Mesendoderm (in vitro differentiated cells): Measurements from ENCODE around the gene CDKN1C. TPM values are rescaled to one million over a fixed set of nuclear protein-coding genes. Genes with fewer than 3 reads are reported as not detected.

Experiments
- DNase-seq: peaks from one replicate; pipeline ENCODE4 v3.0.0; 2013
- H2AK5ac ChIP-seq: 2 replicates; pipeline ENCODE4 v1.6.1; 2013; ENCODE audit warnings: low read length, inconsistent platforms
- H2BK120ac ChIP-seq: 2 replicates; pipeline ENCODE4 v1.6.1; 2013; ENCODE audit warnings: low read depth, mild to moderate bottlenecking, low read length, moderate library complexity, mixed read lengths
- H2BK15ac ChIP-seq: replicated peaks from 2 replicates; pipeline ENCODE4 v1.6.1; 2013; ENCODE audit warnings: low read depth, mild to moderate bottlenecking, moderate library complexity
- H2BK5ac ChIP-seq: 2 replicates; pipeline ENCODE4 v1.6.1; 2013; ENCODE audit warnings: low read length, inconsistent platforms
- H3K18ac ChIP-seq: 2 replicates; pipeline ENCODE4 v1.6.1; 2013; ENCODE audit warnings: mild to moderate bottlenecking, low read length, mixed read lengths
- H3K23ac ChIP-seq: one replicate; pipeline ENCODE4 v1.6.1; 2013; ENCODE audit warnings: low read length
- H3K27ac ChIP-seq: 2 replicates; pipeline ENCODE4 v1.5.1; 2013; ENCODE audit warnings: low read depth, mild to moderate bottlenecking, inconsistent platforms, low read length, moderate library complexity
- H3K27me3 ChIP-seq: 2 replicates; pipeline ENCODE4 v1.6.1; 2013; ENCODE audit warnings: low read length, control low read depth, mild to moderate bottlenecking, inconsistent platforms; ENCODE audit not compliant: insufficient read depth, poor library complexity
- H3K36me3 ChIP-seq: 2 replicates; pipeline ENCODE4 v1.6.1; 2013; ENCODE audit warnings: low read length, inconsistent platforms; ENCODE audit not compliant: control insufficient read depth, insufficient read depth
- H3K4ac ChIP-seq: one replicate; pipeline ENCODE4 v1.6.1; 2013; ENCODE audit warnings: low read depth, mild to moderate bottlenecking, low read length, moderate library complexity
- H3K4me1 ChIP-seq: 2 replicates; pipeline ENCODE4 v1.6.1; 2013; ENCODE audit warnings: low read depth, low read length, inconsistent platforms; ENCODE audit not compliant: control insufficient read depth
- H3K4me2 ChIP-seq: 2 replicates; pipeline ENCODE4 v1.6.1; 2013; ENCODE audit warnings: low read length
- H3K4me3 ChIP-seq: 2 replicates; pipeline ENCODE4 v1.5.1; 2013; ENCODE audit warnings: mild to moderate bottlenecking, low read length
- H3K56ac ChIP-seq: one replicate; pipeline ENCODE4 v1.6.1; 2013; ENCODE audit warnings: low read length
- H3K79me1 ChIP-seq: 2 replicates; pipeline ENCODE4 v1.6.1; 2013; ENCODE audit warnings: low read length, inconsistent platforms
- H3K79me2 ChIP-seq: 2 replicates; pipeline ENCODE4 v1.6.1; 2013; ENCODE audit warnings: mild to moderate bottlenecking, low read length; ENCODE audit not compliant: control insufficient read depth, insufficient read depth
- H3K9ac ChIP-seq: 2 replicates; pipeline ENCODE4 v1.6.1; 2013; ENCODE audit warnings: low read length, inconsistent platforms
- H4K5ac ChIP-seq: one replicate; pipeline ENCODE4 v1.6.1; 2013; ENCODE audit warnings: low read length
- H4K8ac ChIP-seq: one replicate; pipeline ENCODE4 v1.6.1; 2013; ENCODE audit warnings: low read depth, mild to moderate bottlenecking, control low read depth, low read length, moderate library complexity
- WGBS: extraction: QIAGEN DNeasy Blood & Tissue Kit; methylation state at CpG from one replicate; pipeline ENCODE4 v1.1.7; 2013; ENCODE audit warnings: low lambda C conversion rate, missing lambda C conversion rate; ENCODE audit not compliant: insufficient coverage; ENCODE audit errors: extremely low coverage; 5-methylcytosine and 5-hydroxymethylcytosine counted together
- small RNA-seq: library from polyadenylated mRNA; stranded (forward); fragments of <200 nt; extraction: miRNeasy Mini kit (QIAGEN cat#:217004); gene quantifications from one replicate; pipeline ENCODE3, GENCODE V24; 2013; ENCODE audit not compliant: insufficient read depth

CDKN1C gene

GRCh38 chr11:2834503-2835273, 50.9 kb downstream of the CDKN1C start:
- no peak overlapping the region for H3K56ac ChIP-seq
- no peak for DNase-seq
- no peak overlapping the region for H2BK120ac ChIP-seq
- H3K4me1 ChIP-seq: no peaks in the 10 kb centered on the region
- no peak overlapping the region for H4K8ac ChIP-seq
- WGBS: no CpG with 5 or more reads among the region's 16 CpGs
- H3K27me3 ChIP-seq: no peaks in the 10 kb centered on the region
- no peaks in the 10 kb centered on the region for H3K79me2 ChIP-seq
- no peak overlapping the region for H3K23ac ChIP-seq
- no peak overlapping the region for H4K5ac ChIP-seq
- H3K79me1 ChIP-seq: no peaks in the 10 kb centered on the region
- no peaks in the 10 kb centered on the region for H3K36me3 ChIP-seq
- no peak overlapping the region for H3K4ac ChIP-seq
- H3K4me2 ChIP-seq: no peak overlapping the region
- H3K4me3 ChIP-seq: no peak overlapping the region
- H3K9ac ChIP-seq: no peak overlapping the region
- H2BK5ac ChIP-seq: no peak overlapping the region
- no peak overlapping the region for H2AK5ac ChIP-seq
- H3K27ac ChIP-seq: no peak overlapping the region
- no peak overlapping the region for H3K18ac ChIP-seq
- H2BK15ac ChIP-seq: no peak overlapping the region

- Histone ChIP-seq H4K5ac (no peak overlapping the region), H3K27me3 (no peaks in the 10 kb centered on the region), H2AK5ac (no peak overlapping the region), H2BK120ac (no peak overlapping the region), H2BK5ac (no peak overlapping the region), H2BK15ac (no peak overlapping the region), H3K4me2 (no peak overlapping the region), H3K23ac (no peak overlapping the region), H4K8ac (no peak overlapping the region), H3K79me1 (no peaks in the 10 kb centered on the region), H3K79me2 (no peaks in the 10 kb centered on the region), H3K9ac (no peak overlapping the region), H3K18ac (no peak overlapping the region), H3K36me3 (no peaks in the 10 kb centered on the region), H3K56ac (no peak overlapping the region), H3K4ac (no peak overlapping the region), H3K27ac (no peak overlapping the region), H3K4me3 (no peak overlapping the region), H3K4me1 (no peaks in the 10 kb centered on the region)
- WGBS: no CpG with 5 or more reads among the region's 19 CpGs
- DNase-seq: no peak
These were observed 51.7 kb downstream of the CDKN1C start for GRCh38 chr11:2833716-2834502.

Small RNA genes within 50 kb of the gene (small RNA-seq; reads per million reads assigned to genes)
- not detected for gene AC013791.1
